Panc1 (cell line): ENCODE data around the gene TNFRSF11A. TPM values are rescaled to one million over a fixed set of nuclear protein-coding genes. Genes with fewer than 3 reads are reported as not detected.

Experiments used
- ATAC-seq: fragments of 200-7000 bp; cut with Tn5 transposase; 2 replicates; pipeline ENCODE4 v1.9.1; 2020; ENCODE audit warnings: mild to moderate bottlenecking, moderate library complexity
- BruUV-seq: library from RNA; stranded (reverse); fragments of 400-500 nt; replicated peaks from 2 replicates; lab custom pipeline; 2021; lab: Mats Ljungman, UMichigan
- CTCF ChIA-PET: fragments of 300-600 bp; sonication (Branson Sonifier 250); formaldehyde crosslinking; loops from one replicate; lab custom pipeline; 2022; ENCODE audit warnings: antibody characterized with exemption; lab: Charles Lee
- POLR2A ChIA-PET: fragments of 300-600 bp; sonication (Branson Sonifier 250); formaldehyde crosslinking; loops from one replicate; lab custom pipeline; 2022; ENCODE audit warnings: antibody characterized with exemption; lab: Charles Lee
- DNase-seq: peaks from one replicate; pipeline ENCODE4 v3.0.0-alpha.2; 2010; ENCODE audit warnings: low read depth, low spot score
- H3K27ac ChIP-seq: 2 replicates; pipeline ENCODE4 v1.5.1; 2011; ENCODE audit warnings: mild to moderate bottlenecking, low read length, inconsistent platforms
- H3K27me3 ChIP-seq: fragments of 200-500 bp; sonication (Bioruptor generic); 2 replicates; pipeline ENCODE4 v1.6.0; 2014; ENCODE audit warnings: low read length, inconsistent platforms; ENCODE audit not compliant: control insufficient read depth, insufficient read depth
- H3K36me3 ChIP-seq: fragments of 200-500 bp; sonication (Bioruptor generic); 2 replicates; pipeline ENCODE4 v1.5.1; 2014; ENCODE audit warnings: inconsistent platforms, mild to moderate bottlenecking, low read length, moderate library complexity; ENCODE audit not compliant: control insufficient read depth, insufficient read depth
- H3K4me1 ChIP-seq: 2 replicates; pipeline ENCODE4 v1.5.1; 2011; ENCODE audit warnings: inconsistent platforms, mild to moderate bottlenecking, low read length, moderate library complexity; ENCODE audit not compliant: control insufficient read depth, insufficient read depth
- H3K4me3 ChIP-seq, 2 experiments: 2 replicates each; pipeline ENCODE4 v1.5.1; 2011 to 2012; ENCODE audit warnings: low read depth in 2 of 2, low read length in 2 of 2, mild to moderate bottlenecking in 2 of 2, inconsistent platforms in 1 of 2, moderate library complexity in 1 of 2
- H3K9me3 ChIP-seq: fragments of 200-500 bp; sonication (Bioruptor generic); 2 replicates; pipeline ENCODE4 v1.5.1; 2014; ENCODE audit warnings: low read depth, mild to moderate bottlenecking, inconsistent platforms, low read length, moderate library complexity; ENCODE audit not compliant: control insufficient read depth, insufficient read depth
- POLR2AphosphoS5 ChIP-seq: IDR thresholded peaks from 2 replicates; pipeline ENCODE4 v1.6.1; 2012; ENCODE audit warnings: mild to moderate bottlenecking, low read depth, low read length, moderate library complexity
- SIN3A ChIP-seq: IDR thresholded peaks from 2 replicates; pipeline ENCODE4 v1.6.1; 2012; ENCODE audit warnings: low read depth, mild to moderate bottlenecking, low read length, moderate library complexity, borderline replicate concordance; ENCODE audit not compliant: insufficient read depth
- TCF7L2 ChIP-seq: IDR thresholded peaks from 2 replicates; pipeline ENCODE4 v1.6.1; 2011; ENCODE audit warnings: mild to moderate bottlenecking, low read depth, low read length, inconsistent platforms
- in situ Hi-C: cut with HindIII; loops from 2 replicates; pipeline ENCODE4 v1.10.0; 2016; ENCODE audit warnings: low sequenced_read_pairs, low pct_unique_long_range_greater_than_20kb
- intact Hi-C: fragments of 100-400 bp; cut with micrococcal nuclease; formaldehyde crosslinking; loops from one replicate; pipeline ENCODE4 v1.10.0; 2022; ENCODE audit not compliant: unreplicated experiment
- total RNA-seq: library from RNA; stranded (reverse); gene quantifications from one replicate; pipeline ENCODE4 v1.2.1, GENCODE V29; 2021; ENCODE audit not compliant: unreplicated experiment
- TF ChIP-seq, protein P1 (sequence below), 2 experiments: IDR thresholded peaks; 2 replicates each; pipeline ENCODE4 v1.6.1; 2011 to 2012; ENCODE audit warnings: low read depth in 2 of 2, control low read depth in 1 of 2, low read length in 1 of 2, mild to moderate bottlenecking in 1 of 2, moderate library complexity in 1 of 2; ENCODE audit not compliant: insufficient read depth in 1 of 2
- TF ChIP-seq, protein P2 (sequence below): fragments of 450-650 bp; IDR thresholded peaks from 2 replicates; pipeline ENCODE4 v1.5.1; 2017; ENCODE audit warnings: mild to moderate bottlenecking

The TNFRSF11A gene
- total RNA-seq, 1 experiment from 2014 or later: 14.1 TPM

DNA sequence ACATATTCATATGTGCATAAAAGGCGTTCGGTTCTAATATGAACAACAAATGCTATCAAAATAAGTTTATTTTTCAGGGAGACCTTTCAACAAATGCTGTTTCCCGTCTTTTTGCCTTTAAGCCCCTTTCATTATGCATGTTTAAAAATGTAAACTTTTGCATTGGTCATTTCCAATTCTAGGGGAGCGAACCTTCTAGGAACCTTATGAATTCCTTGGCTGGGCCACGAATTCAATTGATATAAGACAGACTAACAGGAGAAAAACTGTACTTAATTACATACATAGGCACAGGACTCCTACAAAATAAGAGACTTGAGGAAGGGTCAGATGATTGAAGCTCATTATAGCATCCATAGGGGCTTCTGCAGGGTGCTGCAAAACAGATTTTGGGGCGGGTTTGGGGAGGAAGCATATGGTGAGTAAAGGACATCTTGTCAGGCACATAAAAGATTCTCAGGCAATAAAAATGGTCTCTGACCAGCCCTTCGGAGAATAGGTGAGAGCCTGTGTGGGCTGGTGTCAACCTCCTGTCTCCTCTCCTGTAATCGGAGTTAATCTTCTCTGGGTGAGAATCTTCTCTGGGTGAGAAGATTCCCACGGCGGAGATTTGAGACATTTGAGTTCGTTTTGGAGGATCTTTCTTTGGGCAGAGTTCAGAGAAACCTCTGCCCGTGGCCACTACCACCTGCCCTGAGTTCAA lies 1.7 kb downstream of the TNFRSF11A start:
- no peak for ATAC-seq
- DNase-seq: no peak
- ChIA-PET CTCF (no interaction called here), POLR2A (no interaction called here)
- Histone ChIP-seq H3K4me1 (peaks cover 44% of the 10 kb centered on the region), H3K4me3 (peak overlapping the region; percentile 66 to 76), H3K9me3 (no peaks in the 10 kb centered on the region), H3K27me3 (no peaks in the 10 kb centered on the region), H3K36me3 (no peaks in the 10 kb centered on the region), H3K27ac (peak overlapping the region; percentile 65)
- intact Hi-C loops: no loop called here
- TF ChIP-seq SIN3A (no peak), TCF7L2 (no peak), POLR2AphosphoS5 (no peak)
- TF ChIP-seq, protein P1, sequence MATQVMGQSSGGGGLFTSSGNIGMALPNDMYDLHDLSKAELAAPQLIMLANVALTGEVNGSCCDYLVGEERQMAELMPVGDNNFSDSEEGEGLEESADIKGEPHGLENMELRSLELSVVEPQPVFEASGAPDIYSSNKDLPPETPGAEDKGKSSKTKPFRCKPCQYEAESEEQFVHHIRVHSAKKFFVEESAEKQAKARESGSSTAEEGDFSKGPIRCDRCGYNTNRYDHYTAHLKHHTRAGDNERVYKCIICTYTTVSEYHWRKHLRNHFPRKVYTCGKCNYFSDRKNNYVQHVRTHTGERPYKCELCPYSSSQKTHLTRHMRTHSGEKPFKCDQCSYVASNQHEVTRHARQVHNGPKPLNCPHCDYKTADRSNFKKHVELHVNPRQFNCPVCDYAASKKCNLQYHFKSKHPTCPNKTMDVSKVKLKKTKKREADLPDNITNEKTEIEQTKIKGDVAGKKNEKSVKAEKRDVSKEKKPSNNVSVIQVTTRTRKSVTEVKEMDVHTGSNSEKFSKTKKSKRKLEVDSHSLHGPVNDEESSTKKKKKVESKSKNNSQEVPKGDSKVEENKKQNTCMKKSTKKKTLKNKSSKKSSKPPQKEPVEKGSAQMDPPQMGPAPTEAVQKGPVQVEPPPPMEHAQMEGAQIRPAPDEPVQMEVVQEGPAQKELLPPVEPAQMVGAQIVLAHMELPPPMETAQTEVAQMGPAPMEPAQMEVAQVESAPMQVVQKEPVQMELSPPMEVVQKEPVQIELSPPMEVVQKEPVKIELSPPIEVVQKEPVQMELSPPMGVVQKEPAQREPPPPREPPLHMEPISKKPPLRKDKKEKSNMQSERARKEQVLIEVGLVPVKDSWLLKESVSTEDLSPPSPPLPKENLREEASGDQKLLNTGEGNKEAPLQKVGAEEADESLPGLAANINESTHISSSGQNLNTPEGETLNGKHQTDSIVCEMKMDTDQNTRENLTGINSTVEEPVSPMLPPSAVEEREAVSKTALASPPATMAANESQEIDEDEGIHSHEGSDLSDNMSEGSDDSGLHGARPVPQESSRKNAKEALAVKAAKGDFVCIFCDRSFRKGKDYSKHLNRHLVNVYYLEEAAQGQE (IDR thresholded peaks at IDR 0.05; ENCODE audit: insufficient read depth in 1 of 2, low read depth in 2 of 2, low read length in 1 of 2): no peak
- TF ChIP-seq, protein P2, sequence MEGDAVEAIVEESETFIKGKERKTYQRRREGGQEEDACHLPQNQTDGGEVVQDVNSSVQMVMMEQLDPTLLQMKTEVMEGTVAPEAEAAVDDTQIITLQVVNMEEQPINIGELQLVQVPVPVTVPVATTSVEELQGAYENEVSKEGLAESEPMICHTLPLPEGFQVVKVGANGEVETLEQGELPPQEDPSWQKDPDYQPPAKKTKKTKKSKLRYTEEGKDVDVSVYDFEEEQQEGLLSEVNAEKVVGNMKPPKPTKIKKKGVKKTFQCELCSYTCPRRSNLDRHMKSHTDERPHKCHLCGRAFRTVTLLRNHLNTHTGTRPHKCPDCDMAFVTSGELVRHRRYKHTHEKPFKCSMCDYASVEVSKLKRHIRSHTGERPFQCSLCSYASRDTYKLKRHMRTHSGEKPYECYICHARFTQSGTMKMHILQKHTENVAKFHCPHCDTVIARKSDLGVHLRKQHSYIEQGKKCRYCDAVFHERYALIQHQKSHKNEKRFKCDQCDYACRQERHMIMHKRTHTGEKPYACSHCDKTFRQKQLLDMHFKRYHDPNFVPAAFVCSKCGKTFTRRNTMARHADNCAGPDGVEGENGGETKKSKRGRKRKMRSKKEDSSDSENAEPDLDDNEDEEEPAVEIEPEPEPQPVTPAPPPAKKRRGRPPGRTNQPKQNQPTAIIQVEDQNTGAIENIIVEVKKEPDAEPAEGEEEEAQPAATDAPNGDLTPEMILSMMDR: no peak
- BruUV-seq: TSS peak; percentile 77
- in situ Hi-C loops: no loop called here

DNA sequence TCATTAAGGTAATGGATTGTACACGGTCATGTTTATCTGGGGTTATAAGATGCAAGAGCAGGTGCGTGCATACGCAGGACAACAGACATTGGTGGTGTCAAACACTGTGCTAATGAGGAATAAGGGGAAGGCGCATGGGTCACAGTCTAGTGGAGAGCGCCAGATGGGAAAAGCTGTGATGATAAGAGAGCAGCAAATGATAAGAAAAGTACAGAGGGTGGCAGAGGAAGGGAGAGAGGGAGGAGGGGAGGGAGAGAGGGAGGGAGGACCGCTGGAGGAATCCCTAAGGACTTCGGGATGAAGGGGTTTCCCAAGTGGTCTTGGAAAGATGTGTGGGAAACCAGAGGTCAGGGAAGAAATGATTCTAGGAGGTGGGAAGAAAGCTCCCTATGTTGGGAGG lies 2.9 kb downstream of the TNFRSF11A start:
- Histone ChIP-seq H3K4me1 (peaks cover 55% of the 10 kb centered on the region), H3K36me3 (no peaks in the 10 kb centered on the region), H3K27me3 (no peaks in the 10 kb centered on the region), H3K27ac (peak overlapping the region; percentile 87), H3K9me3 (no peaks in the 10 kb centered on the region), H3K4me3 (0 out of 4 replicates have a peak overlapping the region, but pooled peaks of 1 of the 2 experiments have one; percentile 14)
- ATAC-seq (no peak), DNase-seq (no peak)
- in situ Hi-C loops: no loop called here
- TF ChIP-seq SIN3A: no peak
- TF ChIP-seq, protein P1 (IDR thresholded peaks at IDR 0.05; ENCODE audit: insufficient read depth in 1 of 2, low read depth in 2 of 2, low read length in 1 of 2): no peak
- TF ChIP-seq POLR2AphosphoS5: no peak
- TF ChIP-seq, protein P2: no peak
- TF ChIP-seq TCF7L2: no peak
- POLR2A ChIA-PET: interaction anchor here (0.5 kb wide), 1 partner anchor 11 kb away, joined by 3 read pairs; no protein-coding TSS in a partner anchor
- no TSS peak for BruUV-seq
- CTCF ChIA-PET: no interaction called here
- intact Hi-C loops: no loop called here
